NCI-H1048 (cell line): ENCODE results near the gene FRMPD2.
"Not testable (repeated sequence)": the region's sequence is repeated elsewhere in the genome, so short reads cannot be mapped to it uniquely, and the experiment has no call there.

Experiments
- DNase-seq: peaks from one replicate; lab custom pipeline; 2025; lab: John Stamatoyannopoulos, UW

Gene FRMPD2

DNA sequence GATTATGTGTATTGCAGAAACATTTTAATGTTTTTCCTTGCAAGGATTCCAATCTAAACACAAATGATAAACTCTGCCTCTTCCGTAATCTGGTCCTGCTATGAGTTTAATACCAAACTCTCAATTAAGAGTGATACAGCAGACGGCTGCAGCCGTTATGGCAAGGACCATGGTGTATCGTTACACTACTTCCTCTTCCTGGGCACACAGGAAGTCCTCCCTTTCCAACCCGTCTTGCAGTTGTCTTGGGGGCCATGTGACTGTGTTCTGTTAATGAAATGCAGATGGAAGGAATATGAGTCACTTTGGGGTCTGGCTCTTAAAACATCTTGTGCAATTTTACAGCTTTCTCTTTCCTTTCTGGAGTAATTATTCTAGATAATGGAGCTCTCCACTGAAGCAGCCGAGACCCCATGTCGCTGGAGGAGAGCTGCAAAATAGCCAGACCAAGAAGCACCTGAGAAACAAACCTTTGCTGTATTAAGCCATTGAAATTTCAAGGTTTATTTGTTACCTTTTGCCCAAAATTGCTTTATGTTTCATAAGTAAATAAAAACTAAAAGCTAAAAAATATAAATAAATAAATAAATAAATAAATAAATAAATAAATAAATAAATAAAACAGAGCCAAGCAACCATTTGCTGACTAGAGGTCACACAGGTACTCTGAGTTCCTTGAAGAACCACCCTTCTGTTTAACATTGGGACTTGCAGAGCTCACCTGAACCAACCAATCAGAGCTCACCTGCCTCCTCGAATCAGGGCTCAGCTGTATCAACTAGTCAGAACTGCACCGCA is 74.7 kb downstream of the FRMPD2 start:
- no peak for DNase-seq

DNA sequence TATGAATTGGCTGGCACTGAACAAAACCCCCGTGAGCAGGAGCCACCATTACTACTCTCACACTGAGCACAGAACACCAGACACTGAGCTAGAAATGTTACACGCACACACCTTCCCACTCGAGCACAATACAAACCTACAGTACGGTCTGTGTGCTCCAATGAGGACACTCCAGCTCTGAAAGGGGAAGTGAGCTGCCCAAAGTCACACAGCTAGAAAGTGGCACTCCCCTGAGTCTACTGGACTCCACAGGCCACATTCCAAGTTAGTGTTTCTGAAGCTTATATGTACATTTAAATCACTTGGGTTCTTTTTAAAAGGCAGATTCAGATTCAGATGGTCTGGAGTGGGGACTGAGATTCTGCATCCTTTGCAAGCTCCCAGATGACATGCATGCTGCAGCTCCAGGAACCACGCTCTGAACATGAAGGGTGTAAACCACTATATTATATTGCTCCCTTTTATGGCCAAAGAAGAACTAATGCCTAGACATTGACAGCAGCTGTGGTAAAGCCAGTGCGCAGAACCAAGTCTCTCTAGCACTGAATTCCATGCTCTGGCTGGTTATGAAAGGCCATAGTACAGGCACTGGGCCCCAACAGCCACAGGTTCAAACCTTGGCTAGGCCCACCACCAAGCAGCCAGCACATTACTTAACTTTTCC is 77.1 kb downstream of the FRMPD2 start:
- DNase-seq, result no peak

DNA sequence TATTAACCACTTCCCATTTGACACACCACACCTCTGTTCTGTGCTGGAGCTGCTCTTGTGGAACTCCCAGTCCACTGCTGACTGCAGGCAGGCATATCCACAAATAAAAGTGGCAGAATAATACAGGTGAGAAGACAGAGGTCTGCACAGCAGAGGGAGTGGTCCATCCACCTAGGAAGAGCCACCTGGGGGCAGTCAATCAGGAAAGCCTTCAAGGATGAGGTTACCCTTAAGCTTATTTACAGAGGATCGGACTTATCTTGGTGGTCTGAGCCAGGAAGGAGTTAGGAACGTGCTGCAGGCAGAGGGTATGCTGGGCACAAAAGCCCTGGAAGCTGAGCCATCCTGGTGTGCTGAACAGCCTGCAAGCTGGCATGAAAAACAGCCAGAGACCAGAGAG is 78.7 kb downstream of the FRMPD2 start:
- no peak for DNase-seq

GRCh38 chr10:48194830-48195229 is 79.7 kb downstream of the FRMPD2 start:
- no peak for DNase-seq

DNA sequence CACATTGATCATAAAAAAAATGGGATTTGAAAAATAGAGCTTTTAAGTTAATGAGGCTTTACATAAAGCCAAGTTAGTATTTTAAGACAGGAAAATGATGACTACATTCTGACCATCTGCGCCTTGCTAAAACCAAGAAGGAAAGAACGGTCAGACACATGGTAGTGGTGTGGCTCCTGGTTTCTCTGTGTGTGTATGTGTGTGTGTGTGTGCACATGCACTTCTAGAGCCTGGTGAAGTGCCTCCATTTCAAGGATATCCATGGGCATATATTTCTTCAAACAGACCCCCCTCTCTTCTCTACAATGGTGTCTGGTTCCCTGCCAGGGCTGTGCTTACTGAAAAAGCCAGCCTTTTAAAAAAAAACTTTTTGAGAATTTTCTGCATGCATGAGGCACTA is 80.9 kb downstream of the FRMPD2 start:
- no peak for DNase-seq

- no peak for DNase-seq
Observed at GRCh38 chr10:48192881-48193450, 81.5 kb downstream of the FRMPD2 start.

GRCh38 chr10:48187713-48188485 is 86.6 kb downstream of the FRMPD2 start:
- no peak for DNase-seq

GRCh38 chr10:48187126-48187525 is 87.4 kb downstream of the FRMPD2 start:
- DNase-seq, result no peak

DNA sequence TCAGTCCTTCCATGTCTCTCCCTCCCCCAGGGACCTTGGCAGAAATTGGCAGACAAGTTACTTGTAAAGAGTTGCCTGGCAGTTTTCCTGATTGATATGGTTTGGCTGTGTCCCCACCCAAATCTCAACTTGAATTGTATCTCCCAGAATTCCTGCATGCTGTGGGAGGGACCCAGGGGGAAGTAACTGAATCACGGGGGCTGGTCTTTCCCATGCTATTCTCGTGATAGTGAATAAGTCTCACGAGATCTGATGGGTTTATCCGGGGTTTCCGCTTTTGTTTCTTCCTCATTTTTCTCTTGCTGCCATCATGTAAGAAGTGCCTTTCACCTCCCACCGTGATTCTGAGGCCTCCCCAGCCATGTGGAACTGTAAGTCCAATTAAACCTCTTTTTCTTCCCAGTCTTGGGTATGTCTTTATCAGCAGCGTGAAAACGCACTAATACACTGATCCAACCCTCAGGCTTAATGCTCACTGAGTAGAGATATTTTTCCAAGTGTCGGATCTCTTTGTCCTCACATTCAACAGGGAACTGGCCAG is 88.2 kb downstream of the FRMPD2 start:
- not testable (repeated sequence) for DNase-seq

GRCh38 chr10:48184224-48184623 is 90.3 kb downstream of the FRMPD2 start:
- no peak for DNase-seq

- not testable (repeated sequence) for DNase-seq
Observed at GRCh38 chr10:48172715-48173114, 101.8 kb downstream of the FRMPD2 start.

DNA sequence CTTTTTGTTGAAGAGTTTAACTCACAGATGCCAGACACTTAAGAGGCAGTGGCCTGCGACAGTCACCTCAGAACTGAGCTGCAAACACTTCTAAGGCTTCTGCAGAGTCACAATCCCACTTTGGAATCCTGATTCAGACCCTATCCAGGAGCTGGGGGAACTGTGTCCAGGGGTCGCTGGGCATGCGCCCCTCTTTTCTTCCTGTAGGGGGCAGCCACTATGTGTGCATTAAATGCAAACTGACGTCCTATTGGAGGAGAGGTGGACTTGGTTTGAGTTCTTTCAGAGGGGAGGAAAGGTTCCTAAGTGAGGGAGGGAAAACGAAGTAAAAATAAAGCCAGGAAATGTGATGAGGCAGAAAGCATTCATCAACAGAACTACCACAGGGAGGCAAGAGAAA is 113.8 kb downstream of the FRMPD2 start:
- DNase-seq, result not testable (repeated sequence)

GRCh38 chr10:48160163-48160562 is 114.3 kb downstream of the FRMPD2 start:
- DNase-seq, result not testable (repeated sequence)

DNA sequence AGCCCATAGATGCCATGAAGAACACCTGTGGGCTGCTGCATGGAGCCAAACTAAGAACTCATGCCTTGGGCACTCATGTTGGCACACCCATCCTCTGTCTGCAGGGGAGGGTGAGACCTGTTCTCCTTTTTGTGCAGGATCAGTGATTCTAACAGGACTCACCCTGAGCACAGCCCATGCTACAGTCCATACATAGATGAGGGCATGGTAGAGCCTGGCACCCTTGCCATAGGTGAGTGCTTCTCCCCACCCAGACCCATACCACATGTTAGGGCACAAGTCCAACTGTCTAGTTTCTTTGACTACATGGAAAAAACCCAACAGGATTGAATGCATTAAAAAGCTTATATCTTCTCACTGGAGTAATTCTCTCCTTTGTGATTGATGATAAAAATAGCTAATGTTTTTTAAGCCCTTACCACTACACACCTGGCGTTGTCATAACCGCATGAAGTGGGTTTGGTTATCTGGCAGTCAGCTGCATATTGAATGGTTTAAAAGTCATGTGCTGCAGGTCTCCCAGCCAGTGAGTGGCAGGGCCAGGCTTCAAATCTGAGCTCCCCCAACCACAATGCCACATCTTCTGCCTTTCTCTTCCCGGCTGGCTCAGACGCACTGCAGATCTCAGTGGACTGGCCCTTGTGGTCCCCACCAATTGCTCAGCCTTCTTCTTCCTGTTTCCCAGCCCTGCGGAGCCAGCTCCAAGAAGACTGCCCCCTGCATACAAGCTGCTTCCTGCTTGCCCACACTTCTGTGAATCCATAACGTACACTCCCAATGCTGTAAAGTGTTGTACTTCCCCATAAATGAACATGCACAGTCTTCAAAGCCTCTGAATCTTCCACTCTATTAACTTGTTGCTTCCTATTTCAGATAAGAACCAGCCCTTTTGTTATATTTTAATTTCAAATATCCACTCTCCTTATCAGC is 120.0 kb downstream of the FRMPD2 start:
- not testable (repeated sequence) for DNase-seq

GRCh38 chr10:48147643-48148042 is 126.9 kb downstream of the FRMPD2 start:
- not testable (repeated sequence) for DNase-seq

- DNase-seq, result not testable (repeated sequence)
Observed at GRCh38 chr10:48143721-48144642, 130.5 kb downstream of the FRMPD2 start.

DNA sequence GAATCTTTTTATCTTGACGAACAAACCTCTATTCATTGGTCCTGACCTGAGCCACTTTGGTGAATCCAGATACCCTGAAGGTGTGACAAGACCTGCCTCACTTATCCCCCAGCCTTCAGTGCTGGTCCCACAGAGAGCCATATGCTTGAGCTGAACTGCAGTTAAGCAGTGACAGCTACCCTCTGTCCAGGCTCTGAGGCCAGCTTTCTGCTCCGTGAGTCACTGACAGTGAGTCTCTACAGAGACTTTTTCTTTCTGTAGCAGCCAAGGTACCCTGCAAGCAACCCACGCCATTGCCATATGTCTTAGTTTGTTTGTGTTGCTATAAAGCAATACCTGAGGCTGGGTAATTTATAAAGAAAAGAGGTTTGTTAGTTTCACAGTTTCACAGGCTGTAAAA is 133.5 kb downstream of the FRMPD2 start:
- DNase-seq, result not testable (repeated sequence)

GRCh38 chr10:48139953-48140850 is 134.3 kb downstream of the FRMPD2 start:
- not testable (repeated sequence) for DNase-seq

- not testable (repeated sequence) for DNase-seq
Observed at GRCh38 chr10:48128954-48129353, 145.5 kb downstream of the FRMPD2 start.
